ENCODE results near the gene ICOS.

DNA sequence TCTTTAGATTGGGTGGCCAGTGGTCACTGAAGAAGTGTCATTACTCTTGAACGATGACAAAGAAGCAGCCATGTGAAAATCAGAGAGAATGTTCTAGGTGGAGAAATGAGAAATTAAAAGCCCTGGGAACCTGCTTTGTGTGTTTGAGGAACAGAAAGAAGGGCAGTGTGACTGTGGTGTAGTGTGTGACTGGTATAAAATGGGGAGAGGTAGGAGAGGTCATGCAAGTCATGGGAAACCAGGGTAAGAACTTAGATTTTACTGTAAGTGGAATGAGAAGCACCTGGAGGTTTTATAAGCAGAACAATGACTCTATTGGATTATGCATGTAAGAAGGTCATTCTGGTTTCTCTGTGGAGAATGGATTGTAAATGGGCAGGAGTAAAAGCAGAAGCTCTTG, 12.2 kb downstream of the ICOS start:
- TF ChIP-seq, protein P1, sequence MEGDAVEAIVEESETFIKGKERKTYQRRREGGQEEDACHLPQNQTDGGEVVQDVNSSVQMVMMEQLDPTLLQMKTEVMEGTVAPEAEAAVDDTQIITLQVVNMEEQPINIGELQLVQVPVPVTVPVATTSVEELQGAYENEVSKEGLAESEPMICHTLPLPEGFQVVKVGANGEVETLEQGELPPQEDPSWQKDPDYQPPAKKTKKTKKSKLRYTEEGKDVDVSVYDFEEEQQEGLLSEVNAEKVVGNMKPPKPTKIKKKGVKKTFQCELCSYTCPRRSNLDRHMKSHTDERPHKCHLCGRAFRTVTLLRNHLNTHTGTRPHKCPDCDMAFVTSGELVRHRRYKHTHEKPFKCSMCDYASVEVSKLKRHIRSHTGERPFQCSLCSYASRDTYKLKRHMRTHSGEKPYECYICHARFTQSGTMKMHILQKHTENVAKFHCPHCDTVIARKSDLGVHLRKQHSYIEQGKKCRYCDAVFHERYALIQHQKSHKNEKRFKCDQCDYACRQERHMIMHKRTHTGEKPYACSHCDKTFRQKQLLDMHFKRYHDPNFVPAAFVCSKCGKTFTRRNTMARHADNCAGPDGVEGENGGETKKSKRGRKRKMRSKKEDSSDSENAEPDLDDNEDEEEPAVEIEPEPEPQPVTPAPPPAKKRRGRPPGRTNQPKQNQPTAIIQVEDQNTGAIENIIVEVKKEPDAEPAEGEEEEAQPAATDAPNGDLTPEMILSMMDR (conservative IDR thresholded peaks at IDR 0.05; ENCODE audit: low read depth, low read length): no peak
- TF ChIP-seq MXI1 (IDR thresholded peaks at IDR 0.05; ENCODE audit: borderline replicate concordance, low read depth, low read length) (no peak), POLR2A (IDR thresholded peaks at IDR 0.05; ENCODE audit: low read depth, low read length) (no peak), RFX5 (IDR thresholded peaks at IDR 0.05; ENCODE audit: low read depth, low read length) (no peak), RAD21 (IDR thresholded peaks at IDR 0.05; ENCODE audit: low read length) (no peak)

Measured in IMR-90 (cell line).